ENCODE results near the gene TPST1.
"Not testable (repeated sequence)": the region's sequence is repeated elsewhere in the genome, so short reads cannot be mapped to it uniquely, and the experiment has no call there.

Gene TPST1

GRCh38 chr7:66204822-66205740, at the start of gene TPST1:
TPST1 (plus strand) TSS chr7:66205334; CDS start chr7:66240426, 35,092 bp downstream.
- peak; percentile 71 for DNase-seq

DNA sequence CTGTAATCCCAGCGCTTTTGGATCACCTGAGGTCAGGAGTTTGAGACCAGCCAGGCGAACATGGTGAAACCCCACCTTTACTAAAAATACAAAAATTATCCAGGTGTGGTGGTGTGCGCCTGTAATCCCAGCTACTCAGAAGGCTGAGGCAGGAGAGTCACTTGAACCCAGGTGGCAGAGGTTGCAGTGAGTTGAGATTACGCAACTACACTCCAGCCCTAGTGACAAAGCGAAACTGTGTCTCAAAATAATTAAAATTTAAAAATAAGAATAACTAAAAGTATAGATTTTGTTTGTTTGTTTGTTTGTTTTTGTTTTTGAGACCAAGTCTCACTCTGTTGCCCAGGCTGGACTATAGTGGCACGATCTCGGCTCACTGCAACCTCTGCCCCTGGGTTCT, 49.1 kb upstream of the TPST1 start:
- DNase-seq, result not testable (repeated sequence)

DNA sequence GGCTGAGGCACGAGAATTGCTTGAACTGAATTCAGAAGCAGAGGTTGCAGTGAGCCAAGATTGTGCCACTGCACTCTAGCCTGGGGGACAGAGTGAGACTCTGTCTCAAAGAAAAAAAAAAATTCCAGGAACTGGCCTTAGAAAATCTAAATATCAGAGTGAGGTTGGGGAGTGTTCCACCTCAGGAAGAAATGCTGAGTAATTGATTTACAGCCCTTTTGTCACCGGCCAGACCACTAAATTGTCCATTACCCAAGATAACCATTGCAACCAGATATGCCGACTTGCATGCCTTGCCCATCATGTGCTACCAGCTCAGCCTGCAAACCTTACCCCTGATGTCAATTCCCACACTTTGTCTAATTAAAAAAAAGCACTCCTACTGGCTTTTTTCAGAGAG, 48.1 kb upstream of the TPST1 start:
- DNase-seq, result no peak

DNA sequence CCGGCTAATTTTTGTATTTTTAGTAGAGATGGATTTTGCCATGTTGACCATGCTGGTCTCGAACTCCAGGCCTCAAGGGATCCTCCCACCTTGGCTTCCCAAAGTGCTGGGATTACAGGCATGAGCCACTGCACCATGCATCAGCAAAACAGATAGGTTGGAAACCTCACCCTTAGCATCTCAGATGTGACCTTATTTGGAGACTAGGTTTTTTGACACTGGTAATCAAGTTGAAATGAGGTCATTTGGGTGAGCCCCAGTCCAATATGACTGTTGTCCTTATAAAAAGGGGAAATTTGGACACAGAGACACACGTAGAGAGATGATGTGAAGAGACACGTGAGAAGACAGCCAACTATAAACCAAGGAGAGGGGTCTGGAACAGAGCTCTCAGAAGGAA, 42.5 kb upstream of the TPST1 start:
- DNase-seq, result no peak

DNA sequence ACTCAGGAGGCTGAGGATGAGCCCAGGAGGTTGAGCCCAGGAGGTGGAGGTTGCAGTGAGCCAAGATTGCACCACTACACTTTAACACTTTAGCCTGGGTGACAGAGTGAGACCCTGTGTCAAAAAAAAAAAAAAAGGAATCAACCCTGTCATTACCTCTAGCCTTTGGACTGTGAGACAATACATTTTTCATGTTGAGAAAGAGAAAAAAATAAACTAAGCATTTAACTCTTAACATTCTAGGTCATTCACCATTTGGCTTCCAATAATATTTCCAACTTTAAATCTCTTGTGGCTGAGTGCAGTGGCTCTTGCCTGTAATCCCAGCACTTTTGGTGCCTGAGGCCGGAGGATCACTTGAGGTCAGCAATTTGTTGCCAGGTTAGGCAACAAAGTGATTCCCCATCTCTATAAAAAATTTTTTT, 41.9 kb upstream of the TPST1 start:
- DNase-seq, result no peak

DNA sequence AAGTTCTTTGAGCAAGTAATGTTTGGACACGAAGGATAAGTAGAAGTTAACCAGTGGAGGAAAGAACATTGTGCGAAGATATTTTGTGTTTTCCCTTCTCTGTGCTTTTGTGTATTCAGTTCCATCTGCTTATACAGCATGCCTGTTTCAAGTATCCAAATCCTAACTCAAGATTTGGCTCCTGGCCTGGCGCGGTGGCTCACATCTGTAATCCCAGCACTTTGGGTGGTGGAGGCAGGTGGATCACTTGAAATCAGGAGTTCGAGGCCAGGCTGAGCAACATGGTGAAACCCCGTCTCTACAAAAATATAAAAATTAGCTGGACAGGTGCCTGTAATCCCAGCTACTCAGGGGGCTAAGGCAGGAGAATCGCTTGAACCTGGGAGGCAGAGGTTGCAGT, 40.8 kb upstream of the TPST1 start:
- DNase-seq, result no peak

- DNase-seq, result no peak
Observed at GRCh38 chr7:66167773-66168387, 37.3 kb upstream of the TPST1 start.

- no peak for DNase-seq
Observed at GRCh38 chr7:66169616-66170015, 35.5 kb upstream of the TPST1 start.

DNA sequence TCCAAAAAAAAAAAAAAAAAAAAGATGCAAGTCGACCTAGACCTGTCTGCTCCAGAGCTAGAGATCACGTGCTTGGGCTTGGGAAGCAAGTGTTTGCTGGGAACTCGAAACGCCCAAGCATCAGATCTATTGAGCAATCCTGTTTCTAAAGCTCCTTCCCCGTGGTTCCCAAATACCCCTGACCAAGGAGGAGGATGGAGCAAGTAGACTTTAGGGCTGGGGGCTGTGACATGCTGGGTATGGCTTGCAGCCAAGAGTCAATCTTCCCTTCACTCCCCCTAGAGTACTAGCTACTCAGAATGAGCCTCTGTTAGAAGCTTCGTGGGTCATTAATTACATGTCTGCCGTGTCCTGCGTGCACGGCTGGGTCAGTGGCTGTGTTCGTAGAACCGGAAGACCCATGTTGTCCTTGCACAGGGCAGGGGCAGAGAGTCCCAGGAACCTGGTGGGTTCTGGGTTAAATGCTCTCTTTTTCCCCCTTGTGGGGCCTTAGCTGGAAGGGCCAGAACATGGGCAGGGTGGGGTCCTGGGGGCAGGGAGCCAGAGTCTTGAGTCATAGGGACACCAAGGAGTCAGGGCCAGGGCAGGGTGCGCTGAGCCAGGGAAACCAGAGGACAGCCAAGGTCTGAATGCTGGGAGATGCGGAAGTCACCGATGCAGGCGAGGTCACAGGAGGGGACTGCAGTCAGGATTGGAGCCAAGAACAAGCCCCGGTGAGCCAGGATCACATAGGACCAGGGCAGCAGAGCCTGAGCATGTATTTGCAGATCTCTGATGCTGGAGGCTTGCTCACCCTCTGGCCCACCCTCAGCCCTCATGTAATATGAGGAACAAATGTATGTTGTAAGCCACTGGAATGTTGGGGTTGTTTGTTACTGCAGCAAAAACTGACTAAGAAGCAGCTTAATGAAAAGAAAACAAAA, 34.6 kb upstream of the TPST1 start:
- no peak for DNase-seq

GRCh38 chr7:66172536-66173401, 32.4 kb upstream of the TPST1 start:
- DNase-seq, result not testable (repeated sequence)

DNA sequence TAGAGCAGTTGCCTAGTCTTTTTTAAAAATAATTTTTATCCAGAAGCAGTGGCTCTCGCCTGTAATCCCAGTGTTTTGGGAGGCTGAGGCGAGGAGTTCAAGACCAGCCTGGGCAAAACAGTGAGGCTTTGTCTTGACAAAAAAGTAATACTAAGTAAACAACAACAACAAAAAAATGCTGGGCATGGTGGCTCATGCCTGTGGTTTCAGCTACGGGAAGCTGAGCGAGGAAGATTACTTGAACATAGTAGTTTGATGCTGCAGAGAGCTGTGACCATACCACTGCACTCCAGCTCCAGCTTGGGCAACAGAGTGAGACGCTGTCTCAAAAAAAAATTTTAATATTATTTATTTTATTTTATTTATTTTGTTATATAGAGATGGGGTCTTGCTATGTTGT, 31.3 kb upstream of the TPST1 start:
- no peak for DNase-seq

- DNase-seq, result not testable (repeated sequence)
Observed at GRCh38 chr7:66175006-66175405, 30.1 kb upstream of the TPST1 start.

- DNase-seq, result no peak
Observed at GRCh38 chr7:66176914-66177313, 28.2 kb upstream of the TPST1 start.

- DNase-seq, result no peak
Observed at GRCh38 chr7:66178258-66178657, 26.9 kb upstream of the TPST1 start.

DNA sequence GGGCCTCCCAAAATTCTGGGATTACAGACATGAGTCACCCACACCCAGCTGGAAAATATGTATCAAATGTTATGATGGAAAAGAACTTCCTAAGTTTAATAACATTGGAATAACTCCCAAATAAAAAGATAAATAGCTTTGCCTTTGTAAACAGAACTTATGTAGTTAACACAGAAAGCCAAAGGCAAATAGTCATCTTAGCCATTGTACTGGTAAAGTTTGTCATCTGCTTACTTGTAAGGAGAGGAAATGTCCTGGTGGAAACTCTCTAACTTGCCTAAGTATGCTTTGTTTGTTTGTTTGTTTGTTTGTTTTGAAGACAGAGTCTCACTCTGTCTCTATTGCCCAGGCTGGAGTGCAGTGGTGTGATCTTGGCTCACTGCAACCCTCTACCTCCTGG, 23.8 kb upstream of the TPST1 start:
- no peak for DNase-seq

DNA sequence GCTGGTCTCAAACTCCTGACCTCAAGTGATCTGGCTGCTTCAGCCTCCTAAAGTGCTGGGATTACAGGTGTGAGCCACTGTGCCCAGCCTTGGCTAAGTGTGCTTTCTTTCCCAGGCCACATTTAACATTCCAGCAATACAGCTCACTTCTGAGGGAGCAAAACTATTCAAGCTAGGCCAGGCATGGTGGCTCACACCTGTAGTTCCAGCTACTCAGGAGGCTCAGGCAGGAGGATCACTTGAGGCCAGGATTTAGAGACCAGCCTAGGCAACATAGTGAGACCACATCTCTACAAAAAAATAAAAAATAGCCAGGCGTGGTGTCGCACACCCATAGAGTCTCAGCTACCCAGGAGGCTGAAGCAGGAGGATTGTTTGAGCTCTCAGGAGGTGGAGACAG, 23.3 kb upstream of the TPST1 start:
- DNase-seq, result no peak

DNA sequence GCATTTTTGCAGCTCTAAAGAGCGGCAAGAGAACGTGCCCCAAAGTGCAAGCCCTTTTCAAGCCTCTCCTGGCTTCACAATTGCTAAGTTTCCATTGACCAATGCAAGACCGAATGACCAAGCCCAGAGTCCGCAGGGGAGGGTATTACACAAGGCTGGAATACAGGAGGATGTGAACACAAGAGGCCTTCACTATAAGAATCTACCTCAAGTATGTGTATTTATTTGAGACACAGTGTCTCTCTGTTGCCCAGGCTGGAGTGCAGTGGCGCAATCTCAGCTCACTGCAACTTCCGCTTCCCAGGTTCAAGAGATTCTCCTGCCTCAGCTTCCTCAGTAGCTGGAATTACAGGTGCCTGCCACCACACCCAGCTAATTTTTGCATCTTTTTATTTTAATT, 22.2 kb upstream of the TPST1 start:
- no peak for DNase-seq

DNA sequence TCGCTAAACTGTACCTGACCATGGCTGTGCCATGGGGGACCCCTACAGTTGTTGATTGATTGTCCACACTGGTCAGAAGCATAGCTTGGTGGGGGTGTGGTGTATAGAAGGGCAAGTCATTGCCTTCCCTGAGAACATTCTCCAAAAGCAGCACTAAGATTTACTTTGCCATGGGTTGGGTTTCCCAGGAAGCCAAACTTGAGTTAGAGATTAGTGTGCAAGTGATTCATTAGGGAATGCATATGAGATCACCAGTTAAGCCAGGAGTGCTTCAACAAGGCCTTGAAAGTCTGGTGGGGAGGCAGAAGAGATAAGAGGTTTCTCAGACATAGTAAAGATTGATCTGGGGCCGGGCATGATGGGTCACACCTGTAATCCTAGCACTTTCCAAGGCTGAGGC, 21.4 kb upstream of the TPST1 start:
- DNase-seq, result no peak

DNA sequence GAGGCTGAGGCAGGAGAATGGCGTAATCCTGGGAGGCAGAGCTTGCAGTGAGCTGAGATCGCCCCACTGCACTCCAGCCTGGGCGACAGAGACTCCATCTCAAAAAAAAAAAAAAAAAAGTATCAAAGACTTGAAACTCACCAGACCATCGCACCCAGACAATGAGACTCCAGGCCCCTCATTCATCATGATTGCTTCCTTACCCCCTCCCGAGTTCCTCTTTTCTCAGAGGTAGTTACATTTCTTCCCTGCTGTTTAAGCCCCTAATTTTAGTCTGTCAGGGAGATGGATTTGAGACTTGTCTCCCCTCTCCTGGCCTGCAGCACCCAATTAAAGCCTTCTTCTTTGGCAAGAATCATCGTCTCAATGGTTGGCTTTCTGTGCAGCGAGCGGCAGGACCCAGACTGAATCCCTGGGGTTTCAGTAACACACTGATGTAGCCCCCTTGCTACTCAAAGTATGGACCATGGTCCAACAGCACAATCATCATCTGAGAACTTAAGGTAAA, 19.4 kb upstream of the TPST1 start:
- no peak for DNase-seq

- no peak for DNase-seq
Observed at GRCh38 chr7:66186991-66187390, 18.1 kb upstream of the TPST1 start.

- DNase-seq, result no peak
Observed at GRCh38 chr7:66187905-66188304, 17.2 kb upstream of the TPST1 start.

- no peak for DNase-seq
Observed at GRCh38 chr7:66188645-66189044, 16.5 kb upstream of the TPST1 start.
